ENCODE data around the gene PPP4C.

PPP4C gene

DNA sequence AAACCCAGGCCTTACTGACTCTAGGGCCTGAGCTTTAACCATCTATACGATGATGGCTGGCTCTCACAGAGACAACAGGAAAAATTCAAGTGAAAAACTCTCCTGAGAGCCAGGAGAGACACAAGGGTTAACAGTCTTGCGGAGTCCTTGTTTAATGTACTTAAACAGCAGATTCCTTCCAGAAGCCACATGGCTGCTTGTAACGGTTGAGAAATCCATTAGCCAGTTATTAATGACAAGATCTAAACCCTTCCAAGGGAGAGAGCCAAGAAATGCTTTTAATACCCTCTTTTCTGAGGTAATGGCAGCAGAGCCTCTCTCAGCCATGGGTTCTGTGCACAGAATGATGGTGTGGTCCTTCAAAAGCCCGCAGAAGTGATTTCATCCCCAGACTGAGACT is 15.4 kb upstream of the PPP4C start:
- no peak overlapping the region for H3K4me3 ChIP-seq (ENCODE audit: insufficient read length, low read depth)
- peaks cover 11% of the 10 kb centered on the region for H3K36me3 ChIP-seq (ENCODE audit: insufficient read depth, insufficient read length, low read length)
- DNase-seq (ENCODE audit: low read depth, low spot score), result no peak
- no peak overlapping the region for H3K9ac ChIP-seq (ENCODE audit: insufficient read length, low read depth)
- no peaks in the 10 kb centered on the region for H3K9me3 ChIP-seq (ENCODE audit: insufficient read depth, low read length)
- no peaks in the 10 kb centered on the region for H3K27me3 ChIP-seq (ENCODE audit: insufficient read depth, insufficient read length)
- TF ChIP-seq YY1 (IDR thresholded peaks at IDR 0.05; ENCODE audit: insufficient read depth, insufficient read length) (no peak), SUZ12 (IDR thresholded peaks at IDR 0.05; ENCODE audit: extremely low read depth, insufficient read depth, insufficient read length) (no peak), ZNF274 (IDR thresholded peaks at IDR 0.05; ENCODE audit: low read depth, low read length) (no peak)
- peaks cover 10% of the 10 kb centered on the region for H3K4me1 ChIP-seq (ENCODE audit: insufficient read depth, insufficient read length)

DNA sequence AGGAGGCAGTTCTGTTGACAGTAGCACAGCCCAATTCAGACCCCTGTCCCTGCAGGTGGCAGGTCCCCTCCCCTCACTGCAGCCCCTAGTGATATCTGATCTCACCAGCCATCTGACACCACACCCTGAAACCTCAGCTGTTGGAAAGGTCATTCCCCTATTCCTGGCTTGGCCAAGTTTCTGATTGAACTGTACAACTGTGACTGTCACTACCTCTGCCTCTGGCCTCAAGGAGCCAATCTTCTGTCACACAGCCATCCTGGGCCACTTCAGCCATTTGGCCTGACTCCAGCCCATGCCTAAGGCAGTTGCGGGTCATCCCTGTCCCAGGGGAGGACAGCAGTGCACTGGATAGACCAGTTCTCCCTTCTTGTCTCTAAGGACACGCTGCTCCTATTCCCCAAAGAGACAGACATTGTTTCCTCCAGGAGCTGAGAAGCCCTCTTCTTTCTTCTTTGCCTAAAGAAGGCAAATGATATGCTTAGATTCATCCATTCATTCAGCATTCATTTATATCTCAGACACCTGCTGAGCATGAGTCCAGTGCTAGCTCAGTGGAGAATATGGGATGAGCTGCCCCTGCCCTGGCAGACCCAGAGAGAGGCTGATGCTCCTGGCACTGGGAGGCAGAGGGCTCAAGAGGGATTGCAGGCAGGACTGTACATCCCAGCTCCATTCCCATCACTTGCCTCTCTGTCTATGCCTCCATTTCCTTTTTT is 14.8 kb upstream of the PPP4C start:
- Histone ChIP-seq H3K9me3 (ENCODE audit: insufficient read depth, low read length) (no peaks in the 10 kb centered on the region), H3K4me3 (ENCODE audit: insufficient read length, low read depth) (no peak overlapping the region), H3K4me1 (ENCODE audit: insufficient read depth, insufficient read length) (peaks cover 10% of the 10 kb centered on the region), H3K9ac (ENCODE audit: insufficient read length, low read depth) (peak overlapping the region; percentile 14), H3K36me3 (ENCODE audit: insufficient read depth, insufficient read length, low read length) (peaks cover 14% of the 10 kb centered on the region), H3K27me3 (ENCODE audit: insufficient read depth, insufficient read length) (no peaks in the 10 kb centered on the region)
- TF ChIP-seq SUZ12 (IDR thresholded peaks at IDR 0.05; ENCODE audit: extremely low read depth, insufficient read depth, insufficient read length), result no peak
- no peak for TF ChIP-seq ZNF274 (IDR thresholded peaks at IDR 0.05; ENCODE audit: low read depth, low read length)
- no peak for TF ChIP-seq YY1 (IDR thresholded peaks at IDR 0.05; ENCODE audit: insufficient read depth, insufficient read length)
- no peak for DNase-seq (ENCODE audit: low read depth, low spot score)

DNA sequence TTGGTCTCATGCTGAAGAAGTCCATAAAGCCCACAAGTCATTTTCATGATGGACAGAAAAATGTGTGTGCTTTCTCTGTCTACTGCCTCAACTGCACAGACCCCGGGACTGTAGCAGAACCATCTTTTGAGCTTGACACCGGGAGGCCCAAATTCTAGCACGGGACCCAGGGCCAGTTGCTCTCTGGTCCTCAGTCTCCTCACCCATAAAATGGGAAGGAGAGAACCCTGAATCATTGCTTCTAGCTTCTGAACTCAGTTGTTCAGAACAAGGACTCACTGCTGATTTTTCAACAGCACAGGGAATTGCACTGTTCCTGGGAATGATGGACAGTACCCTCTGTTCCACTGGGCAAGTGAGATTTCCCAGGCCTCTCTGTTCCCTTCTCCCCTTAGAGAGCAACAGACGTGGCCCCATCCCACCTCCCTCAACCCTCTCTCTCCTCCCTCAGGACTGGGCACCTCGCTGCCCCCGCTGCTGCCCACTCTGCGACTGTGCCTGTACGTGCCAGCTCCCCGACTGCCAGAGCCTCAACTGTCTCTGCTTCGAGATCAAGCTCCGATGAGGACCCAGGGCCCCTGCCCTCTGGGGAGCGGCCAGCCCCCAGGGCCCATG is 12.4 kb upstream of the PPP4C start:
- peaks cover 21% of the 10 kb centered on the region for H3K4me1 ChIP-seq (ENCODE audit: insufficient read depth, insufficient read length)
- H3K9me3 ChIP-seq (ENCODE audit: insufficient read depth, low read length), result no peaks in the 10 kb centered on the region
- no peak for DNase-seq (ENCODE audit: low read depth, low spot score)
- H3K4me3 ChIP-seq (ENCODE audit: insufficient read length, low read depth), result peak overlapping the region; percentile 92
- no peak for TF ChIP-seq SUZ12 (IDR thresholded peaks at IDR 0.05; ENCODE audit: extremely low read depth, insufficient read depth, insufficient read length)
- TF ChIP-seq ZNF274 (IDR thresholded peaks at IDR 0.05; ENCODE audit: low read depth, low read length), result no peak
- TF ChIP-seq YY1 (IDR thresholded peaks at IDR 0.05; ENCODE audit: insufficient read depth, insufficient read length), result no peak
- H3K27me3 ChIP-seq (ENCODE audit: insufficient read depth, insufficient read length), result no peaks in the 10 kb centered on the region
- H3K9ac ChIP-seq (ENCODE audit: insufficient read length, low read depth), result peak overlapping the region; percentile 99
- H3K36me3 ChIP-seq (ENCODE audit: insufficient read depth, insufficient read length, low read length), result peaks cover 34% of the 10 kb centered on the region

DNA sequence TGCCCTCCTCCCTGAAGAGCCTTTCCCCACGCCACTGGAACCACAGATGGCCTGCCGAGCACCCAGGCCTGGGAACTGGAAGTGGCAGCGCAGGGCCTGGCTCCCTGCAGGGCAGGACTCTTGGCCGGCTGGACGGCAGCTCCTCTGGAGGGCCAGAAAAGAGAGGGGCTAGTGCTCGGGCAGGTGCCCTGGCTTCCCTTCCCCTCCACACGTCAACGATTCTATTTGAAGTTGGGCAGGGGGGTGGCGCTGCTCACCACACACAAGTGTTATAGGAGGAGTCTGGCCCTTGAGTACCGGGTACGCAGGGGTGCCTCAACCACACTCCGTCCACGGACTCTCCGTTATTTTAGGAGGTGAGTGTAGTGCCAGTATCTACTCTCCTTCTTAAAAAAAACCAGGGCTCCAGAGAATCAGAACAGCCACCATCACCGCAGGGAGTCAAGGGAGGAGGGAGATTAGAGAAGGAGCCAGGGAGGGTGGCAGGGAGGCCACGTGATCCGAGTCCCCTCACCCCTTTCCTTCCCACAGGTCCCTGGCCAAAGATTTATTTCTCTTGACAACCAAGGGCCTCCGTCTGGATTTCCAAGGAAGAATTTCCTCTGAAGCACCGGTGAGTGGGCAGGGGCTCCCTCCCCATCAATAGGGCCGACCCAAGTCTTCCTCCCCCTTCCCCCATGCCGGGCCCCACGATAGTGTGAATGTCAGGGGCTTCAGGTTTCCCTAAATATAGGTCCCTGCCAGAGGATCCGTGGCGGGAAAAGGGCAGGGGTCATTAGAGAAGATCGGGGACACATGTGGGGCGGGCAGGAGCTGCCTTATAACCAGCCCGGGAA is 11.7 kb upstream of the PPP4C start:
- Histone ChIP-seq H3K36me3 (ENCODE audit: insufficient read depth, insufficient read length, low read length) (peaks cover 36% of the 10 kb centered on the region), H3K9ac (ENCODE audit: insufficient read length, low read depth) (peak overlapping the region; percentile 99), H3K9me3 (ENCODE audit: insufficient read depth, low read length) (no peaks in the 10 kb centered on the region), H3K4me1 (ENCODE audit: insufficient read depth, insufficient read length) (peaks cover 28% of the 10 kb centered on the region), H3K27me3 (ENCODE audit: insufficient read depth, insufficient read length) (no peaks in the 10 kb centered on the region), H3K4me3 (ENCODE audit: insufficient read length, low read depth) (peak overlapping the region; percentile 92)
- no peak for DNase-seq (ENCODE audit: low read depth, low spot score)
- TF ChIP-seq YY1 (IDR thresholded peaks at IDR 0.05; ENCODE audit: insufficient read depth, insufficient read length) (no peak), ZNF274 (IDR thresholded peaks at IDR 0.05; ENCODE audit: low read depth, low read length) (no peak), SUZ12 (IDR thresholded peaks at IDR 0.05; ENCODE audit: extremely low read depth, insufficient read depth, insufficient read length) (no peak)

DNA sequence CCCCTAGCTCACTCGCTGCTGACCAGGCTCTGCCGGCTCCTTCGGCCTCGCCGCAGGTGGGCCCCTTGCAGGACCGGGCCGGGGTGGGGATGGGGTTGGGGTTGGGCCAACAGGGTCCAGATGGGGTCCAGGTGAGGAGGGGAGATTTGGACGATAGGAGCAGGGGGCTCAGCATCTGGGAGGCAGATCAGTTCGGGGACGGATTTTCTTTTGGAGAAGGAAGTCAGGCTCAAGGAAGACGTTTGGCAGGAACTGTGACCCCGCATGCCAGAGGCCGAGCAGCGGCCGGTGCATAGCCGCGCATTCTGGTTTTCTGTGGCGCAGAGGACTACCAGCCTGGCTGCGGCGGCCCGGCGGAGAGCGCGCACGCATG is 11.1 kb upstream of the PPP4C start:
- peak overlapping the region; percentile 92 for H3K4me3 ChIP-seq (ENCODE audit: insufficient read length, low read depth)
- DNase-seq (ENCODE audit: low read depth, low spot score), result no peak
- H3K9me3 ChIP-seq (ENCODE audit: insufficient read depth, low read length), result no peaks in the 10 kb centered on the region
- H3K9ac ChIP-seq (ENCODE audit: insufficient read length, low read depth), result peak overlapping the region; percentile 99
- H3K36me3 ChIP-seq (ENCODE audit: insufficient read depth, insufficient read length, low read length), result peaks cover 39% of the 10 kb centered on the region
- TF ChIP-seq ZNF274 (IDR thresholded peaks at IDR 0.05; ENCODE audit: low read depth, low read length) (no peak), YY1 (IDR thresholded peaks at IDR 0.05; ENCODE audit: insufficient read depth, insufficient read length) (no peak), SUZ12 (IDR thresholded peaks at IDR 0.05; ENCODE audit: extremely low read depth, insufficient read depth, insufficient read length) (no peak)
- no peaks in the 10 kb centered on the region for H3K27me3 ChIP-seq (ENCODE audit: insufficient read depth, insufficient read length)
- H3K4me1 ChIP-seq (ENCODE audit: insufficient read depth, insufficient read length), result peaks cover 34% of the 10 kb centered on the region

DNA sequence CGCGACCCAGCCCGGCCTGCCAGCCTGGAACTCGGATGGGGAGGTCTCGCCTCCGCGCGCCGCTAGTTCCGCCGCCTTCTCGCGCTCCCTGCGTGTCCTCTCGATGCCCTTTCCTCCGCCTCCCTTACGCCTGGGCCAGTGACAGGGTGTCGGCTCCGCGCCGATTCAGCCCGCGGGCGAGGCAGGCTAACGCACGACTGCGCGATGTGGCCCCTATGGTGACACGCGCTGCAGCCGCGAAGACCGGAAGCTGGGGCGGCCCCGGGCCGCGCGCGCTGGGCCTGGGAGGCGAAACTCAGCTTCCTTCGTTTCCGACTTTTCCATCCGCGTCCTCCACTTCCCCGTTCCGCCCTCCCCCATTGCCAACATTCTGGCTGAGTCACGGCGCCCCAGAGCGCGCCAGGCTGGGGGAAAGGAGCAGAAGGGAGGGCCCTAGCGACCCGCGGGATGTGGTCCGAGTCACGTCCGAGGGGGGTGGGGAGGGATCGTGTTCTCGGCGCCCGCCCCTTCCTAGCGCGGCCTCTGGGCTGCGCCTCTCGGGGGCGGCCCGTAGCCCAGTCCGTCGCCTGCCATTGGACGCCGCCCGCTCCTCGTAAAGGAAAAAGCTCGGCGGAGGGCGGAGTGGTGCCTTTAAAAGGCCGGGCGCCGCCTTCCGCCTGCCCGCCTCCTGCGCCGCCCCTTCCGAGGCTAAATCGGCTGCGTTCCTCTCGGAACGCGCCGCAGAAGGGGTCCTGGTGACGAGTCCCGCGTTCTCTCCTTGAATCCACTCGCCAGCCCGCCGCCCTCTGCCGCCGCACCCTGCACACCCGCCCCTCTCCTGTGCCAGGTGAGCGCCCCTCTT is 10.5 kb upstream of the PPP4C start, which contains the start of gene ALDOA:
ALDOA (plus strand) TSS at position 659 of the 841 bp plus-strand sequence. CDS start 1,138 bp downstream, outside the sequence.
- H3K9me3 ChIP-seq (ENCODE audit: insufficient read depth, low read length), result no peaks in the 10 kb centered on the region
- peaks cover 38% of the 10 kb centered on the region for H3K4me1 ChIP-seq (ENCODE audit: insufficient read depth, insufficient read length)
- no peaks in the 10 kb centered on the region for H3K27me3 ChIP-seq (ENCODE audit: insufficient read depth, insufficient read length)
- H3K9ac ChIP-seq (ENCODE audit: insufficient read length, low read depth), result peak within 1 kb of the TSS; percentile 99
- TF ChIP-seq YY1 (IDR thresholded peaks at IDR 0.05; ENCODE audit: insufficient read depth, insufficient read length), result no peak
- no peak for TF ChIP-seq SUZ12 (IDR thresholded peaks at IDR 0.05; ENCODE audit: extremely low read depth, insufficient read depth, insufficient read length)
- TF ChIP-seq ZNF274 (IDR thresholded peaks at IDR 0.05; ENCODE audit: low read depth, low read length), result no peak
- peaks cover 45% of the 10 kb centered on the region for H3K36me3 ChIP-seq (ENCODE audit: insufficient read depth, insufficient read length, low read length)
- peak within 1 kb of the TSS; percentile 98 for H3K4me3 ChIP-seq (ENCODE audit: insufficient read length, low read depth)
- DNase-seq (ENCODE audit: low read depth, low spot score), result peak; percentile 96
